Measurements from ENCODE around the gene APOC1.
"Not testable (repeated sequence)": the region's sequence is repeated elsewhere in the genome, so short reads cannot be mapped to it uniquely, and the experiment has no call there.

Gene APOC1

DNA sequence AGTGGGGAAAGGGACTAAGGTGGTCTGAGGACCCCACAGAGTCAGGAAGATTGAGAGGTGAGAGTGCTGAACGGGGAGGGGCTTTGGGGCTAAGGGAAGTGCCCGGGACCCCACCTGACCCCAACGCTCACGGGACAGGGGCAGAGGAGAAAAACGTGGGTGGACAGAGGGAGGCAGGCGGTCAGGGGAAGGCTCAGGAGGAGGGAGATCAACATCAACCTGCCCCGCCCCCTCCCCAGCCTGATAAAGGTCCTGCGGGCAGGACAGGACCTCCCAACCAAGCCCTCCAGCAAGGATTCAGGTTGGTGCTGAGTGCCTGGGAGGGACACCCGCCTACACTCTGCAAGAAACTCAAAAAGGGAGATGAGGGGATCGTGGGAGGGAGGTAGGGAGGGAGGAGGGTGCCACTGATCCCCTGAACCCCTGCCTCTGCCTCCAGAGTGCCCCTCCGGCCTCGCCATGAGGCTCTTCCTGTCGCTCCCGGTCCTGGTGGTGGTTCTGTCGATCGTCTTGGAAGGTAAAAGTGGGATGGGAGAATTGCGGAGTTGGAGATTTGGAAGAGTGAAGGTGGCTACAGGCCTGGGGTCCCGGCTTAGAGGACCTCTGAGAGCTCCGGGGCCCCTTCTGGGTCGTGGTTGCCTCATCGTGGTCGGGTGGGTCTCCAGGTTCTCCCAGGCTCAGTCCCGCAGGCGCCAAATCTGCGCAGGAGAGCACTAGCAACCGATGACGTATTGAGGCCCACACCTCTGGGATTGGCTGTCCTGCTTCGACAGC lies at the start of gene APOC1:
Gene APOC1, plus strand, starts transcription at position 176 of the 774 bp plus-strand sequence. Its CDS starts 284 bp downstream, at position 460.
- DNase-seq (ENCODE audit: low read depth): peak; percentile 57

- DNase-seq (ENCODE audit: low read depth): no peak
These were observed 49.1 kb upstream of the APOC1 start for GRCh38 chr19:44865196-44865767.

GRCh38 chr19:44866664-44867063 lies 47.7 kb upstream of the APOC1 start:
- DNase-seq (ENCODE audit: low read depth): no peak

DNA sequence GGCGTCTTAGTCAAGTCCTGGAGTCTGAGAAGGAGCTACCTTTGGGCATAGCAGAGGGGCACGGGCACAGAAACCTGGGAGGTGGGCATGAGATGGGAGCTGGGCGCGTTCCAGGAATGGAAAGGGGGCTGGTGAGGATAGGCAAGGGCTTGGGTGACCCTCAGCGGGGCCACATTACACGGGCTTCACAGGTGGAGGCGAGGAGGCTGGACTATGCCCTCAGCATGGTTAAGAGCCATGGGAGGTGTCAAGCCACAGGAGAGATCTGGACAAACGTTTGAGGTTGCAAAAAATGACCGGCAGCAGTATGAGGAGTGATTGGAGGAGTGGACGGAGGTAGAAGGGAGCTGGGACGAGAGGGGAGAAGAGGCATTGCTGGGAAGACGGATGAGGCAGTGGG lies 46.8 kb upstream of the APOC1 start:
- no peak for DNase-seq (ENCODE audit: low read depth)

DNA sequence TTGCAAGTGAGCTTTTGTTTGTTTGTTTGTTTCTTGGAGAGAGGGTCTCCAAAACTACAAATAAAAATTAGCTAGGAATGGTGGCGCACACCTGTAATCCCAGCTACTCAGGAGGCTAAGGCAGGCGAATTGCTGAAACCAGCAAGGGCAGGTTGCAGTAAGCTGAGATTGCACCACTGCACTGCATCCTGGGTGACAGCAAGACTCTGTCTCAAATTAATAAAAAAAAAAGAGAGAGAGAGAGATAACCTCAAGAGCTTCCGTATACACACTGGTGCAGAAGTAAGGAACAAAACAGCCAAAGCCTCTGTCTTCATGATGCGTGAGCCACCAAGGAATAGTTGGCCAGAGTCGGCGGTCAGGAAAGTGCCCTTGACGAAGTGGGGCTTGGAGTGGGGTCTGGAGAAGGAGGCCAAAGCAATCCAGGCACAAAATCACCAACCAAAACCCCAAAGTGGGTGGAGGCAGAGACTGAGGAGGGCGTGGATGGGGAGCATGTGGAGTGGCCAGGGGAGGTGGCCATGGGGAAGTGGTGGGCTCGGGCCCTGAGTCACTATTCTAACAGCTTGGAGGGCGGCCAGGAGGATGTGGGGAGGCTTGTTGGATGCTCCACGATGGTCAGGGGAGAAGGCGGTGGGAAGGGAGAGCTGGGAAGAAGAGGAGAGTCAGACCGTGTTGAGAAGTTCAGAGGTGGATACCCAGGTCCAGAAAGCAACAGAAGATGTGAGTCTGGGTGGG lies 44.5 kb upstream of the APOC1 start:
- DNase-seq (ENCODE audit: low read depth): peak; percentile 46

GRCh38 chr19:44871809-44872208 lies 42.6 kb upstream of the APOC1 start:
- DNase-seq (ENCODE audit: low read depth): no peak

GRCh38 chr19:44872661-44873060 lies 41.7 kb upstream of the APOC1 start:
- DNase-seq (ENCODE audit: low read depth): no peak

DNA sequence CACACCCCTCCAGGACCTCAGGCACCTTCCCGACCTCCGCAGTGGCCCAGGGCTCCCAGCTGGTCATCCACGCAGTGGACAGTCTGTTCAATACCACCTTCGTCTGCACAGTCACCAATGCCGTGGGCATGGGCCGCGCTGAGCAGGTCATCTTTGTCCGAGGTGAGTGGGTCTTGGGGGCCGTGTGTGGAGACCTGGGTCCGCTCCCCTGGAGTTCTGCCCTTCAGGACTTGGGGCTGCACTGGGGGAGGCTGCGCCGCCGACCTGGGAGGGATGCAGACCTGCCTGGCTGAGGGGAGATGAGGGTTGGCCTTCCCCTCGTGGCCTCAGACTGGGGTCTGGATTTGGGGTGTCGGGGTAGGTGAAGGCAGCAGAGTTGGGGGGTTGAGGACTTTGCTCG lies 40.1 kb upstream of the APOC1 start:
- no peak for DNase-seq (ENCODE audit: low read depth)

- no peak for DNase-seq (ENCODE audit: low read depth)
These were observed 38.5 kb upstream of the APOC1 start for GRCh38 chr19:44875666-44876451.

- DNase-seq (ENCODE audit: low read depth): no peak
These were observed 37.4 kb upstream of the APOC1 start for GRCh38 chr19:44876930-44877535.

GRCh38 chr19:44878120-44878865 lies 36.1 kb upstream of the APOC1 start:
- DNase-seq (ENCODE audit: low read depth): no peak

- no peak for DNase-seq (ENCODE audit: low read depth)
These were observed 34.9 kb upstream of the APOC1 start for GRCh38 chr19:44879309-44880065.

GRCh38 chr19:44882063-44882462 lies 32.3 kb upstream of the APOC1 start:
- no peak for DNase-seq (ENCODE audit: low read depth)

DNA sequence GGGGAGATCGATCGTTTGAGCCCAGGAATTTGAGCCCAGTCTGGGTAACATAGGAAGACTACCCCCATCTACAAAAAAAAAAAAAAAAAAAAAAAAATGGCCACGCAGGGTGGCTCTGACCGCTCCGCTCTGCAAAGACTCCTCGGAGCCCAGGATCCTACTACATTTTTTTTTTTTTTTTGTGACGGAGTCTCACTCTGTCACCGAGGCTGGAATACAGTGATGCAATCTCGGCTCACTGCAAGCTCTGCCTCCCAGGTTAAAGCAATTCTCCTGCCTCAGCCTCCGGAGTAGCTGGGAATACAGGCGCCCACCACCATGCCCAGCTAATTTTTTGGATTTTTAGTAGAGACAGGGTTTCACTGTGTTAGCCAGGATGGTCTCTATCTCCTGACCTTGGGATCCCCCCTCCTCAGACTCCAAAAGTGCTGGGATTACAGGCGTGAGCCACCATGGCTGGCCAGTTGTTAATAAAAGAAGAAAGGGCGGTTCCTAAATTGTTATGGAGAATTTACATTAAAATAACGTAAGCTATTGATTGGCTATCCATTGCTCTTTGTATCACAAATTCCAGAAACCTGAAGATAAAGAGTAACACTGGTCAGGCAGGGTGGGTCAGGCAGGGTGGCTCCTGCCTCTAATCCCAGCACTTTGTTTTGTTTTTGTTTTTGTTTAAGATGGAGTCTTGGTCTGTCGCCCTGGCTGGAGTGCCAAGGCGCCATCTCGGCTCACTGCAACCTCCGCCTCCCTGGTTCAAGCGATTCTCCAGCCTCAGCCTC lies 31.6 kb upstream of the APOC1 start:
- DNase-seq (ENCODE audit: low read depth): not testable (repeated sequence)

DNA sequence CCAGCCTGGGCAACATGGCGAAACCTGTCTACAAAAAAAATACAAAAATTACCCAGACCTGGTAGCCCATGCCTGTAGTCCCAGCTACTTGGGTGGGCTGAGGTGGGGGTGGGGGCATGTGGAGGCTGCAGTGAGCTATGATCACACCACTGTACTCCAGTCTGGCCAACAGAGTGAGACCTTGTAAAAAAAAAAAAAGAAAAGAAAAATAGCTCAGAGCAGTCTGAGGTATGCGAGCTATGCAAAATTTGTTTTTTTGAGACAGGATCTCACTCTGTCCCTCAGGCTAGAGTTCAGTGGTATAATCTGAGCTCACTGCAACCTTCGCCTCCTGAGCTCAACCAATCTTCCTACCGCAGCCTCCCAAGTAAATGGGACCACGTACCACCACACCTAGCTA lies 30.5 kb upstream of the APOC1 start:
- DNase-seq (ENCODE audit: low read depth): no peak

DNA sequence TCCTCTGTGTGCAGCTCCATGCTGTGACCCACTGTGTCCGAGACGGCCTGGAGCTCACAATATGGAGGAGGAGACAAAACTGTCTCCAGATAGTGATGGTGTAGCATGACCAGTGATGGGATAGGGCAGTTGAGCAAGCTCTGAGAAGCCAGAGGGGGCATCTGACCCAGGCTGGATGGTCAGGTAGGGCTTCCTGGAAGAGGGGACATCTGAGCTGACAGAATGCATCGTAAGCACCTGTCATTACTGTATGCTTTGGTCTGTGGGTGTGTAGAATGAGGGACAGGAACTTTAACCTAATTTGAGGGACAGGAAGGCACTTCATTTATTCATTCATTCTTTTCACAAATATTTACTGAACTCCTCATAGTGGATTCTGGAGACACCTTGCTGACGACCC lies 29.8 kb upstream of the APOC1 start:
- no peak for DNase-seq (ENCODE audit: low read depth)

DNA sequence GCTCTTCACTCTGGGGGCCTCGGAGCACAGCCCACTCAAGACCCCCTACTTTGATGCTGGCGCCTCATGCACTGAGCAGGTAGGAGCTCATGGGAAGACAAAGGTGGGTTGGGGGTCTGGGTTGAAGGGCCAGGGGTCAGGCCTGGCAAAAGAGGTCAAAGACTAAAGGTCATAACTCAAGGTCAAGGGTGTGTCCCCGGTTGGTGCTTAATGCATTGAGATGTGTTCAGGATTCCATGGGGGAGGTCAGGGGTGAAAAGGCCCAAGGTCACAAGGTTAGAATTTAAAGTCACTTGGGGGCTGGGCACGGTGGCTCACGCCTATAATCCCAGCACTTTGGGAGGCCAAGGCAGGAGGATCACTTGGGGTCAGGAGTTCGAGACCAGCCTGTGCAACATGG lies 28.3 kb upstream of the APOC1 start:
- DNase-seq (ENCODE audit: low read depth): no peak

DNA sequence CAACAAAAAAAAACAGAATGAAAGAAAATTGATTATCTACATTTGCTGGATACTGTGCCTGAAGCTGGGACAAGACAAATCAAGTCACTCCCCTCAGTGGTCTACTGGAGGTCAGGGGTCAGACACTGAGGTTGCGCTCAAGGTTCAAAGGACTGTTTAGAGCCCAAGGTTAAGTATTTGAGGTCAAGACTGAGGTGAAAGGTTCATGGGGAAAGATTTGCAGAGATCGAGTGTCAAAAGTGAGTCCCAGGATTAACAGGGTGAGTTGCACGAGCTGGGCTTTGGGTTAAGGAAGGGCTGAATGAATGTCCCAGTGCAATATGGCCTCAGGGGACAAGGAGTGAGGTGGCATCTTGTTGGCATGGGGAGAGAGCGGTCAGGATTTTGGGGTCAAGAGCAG lies 26.8 kb upstream of the APOC1 start:
- no peak for DNase-seq (ENCODE audit: low read depth)

DNA sequence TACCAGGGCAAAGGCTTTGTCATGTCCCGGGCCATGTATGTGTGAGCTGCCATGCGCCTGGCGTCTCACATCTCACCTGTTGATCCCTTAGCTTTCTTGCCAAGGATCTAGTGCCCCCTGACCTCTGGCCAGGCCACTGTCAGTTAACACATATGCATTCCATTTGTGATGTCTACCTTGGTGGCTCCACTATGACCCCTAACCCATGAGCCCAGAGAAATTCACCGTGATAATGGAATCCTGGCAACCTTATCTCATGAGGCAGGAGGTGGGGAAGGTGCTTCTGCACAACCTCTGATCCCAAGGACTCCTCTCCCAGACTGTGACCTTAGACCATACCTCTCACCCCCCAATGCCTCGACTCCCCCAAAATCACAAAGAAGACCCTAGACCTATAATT lies 26.1 kb upstream of the APOC1 start:
- not testable (repeated sequence) for DNase-seq (ENCODE audit: low read depth)
